Body of pancreas (tissue), 4 donors: ENCODE data around the gene UBE2E2. TPM values are rescaled to one million over a fixed set of nuclear protein-coding genes. Genes with fewer than 3 reads are reported as not detected.

Experiments
- ATAC-seq: fragments of 150-250 bp; one replicate; pipeline ENCODE4 v1.9.1; 2016
- DNase-seq, 4 donors: peaks; one replicate each; pipeline ENCODE4 v3.0.0-alpha.2; 2019
- H3K27ac ChIP-seq, 4 donors: fragments of 200-600 bp; sonication (generic); 1 replicate in 3 of 4; 2 replicates in 1 of 4; pipeline versions ENCODE4 v1.5.1 to v1.6.1; 2016 to 2019; ENCODE audit warnings: mild to moderate bottlenecking in 1 of 4, mixed read lengths in 1 of 4, moderate library complexity in 1 of 4
- H3K27me3 ChIP-seq, 2 donors: fragments of 200-600 bp; sonication (generic); one replicate each; pipeline ENCODE4 v1.6.0; 2016; ENCODE audit warnings: mild to moderate bottlenecking in 1 of 2
- H3K36me3 ChIP-seq, 2 donors: fragments of 200-600 bp; sonication (generic); replicated peaks in 1 of 2; 2 replicates each; pipeline ENCODE4 v1.5.1; 2016; ENCODE audit warnings: low read depth in 2 of 2; ENCODE audit not compliant: insufficient read depth in 1 of 2
- H3K4me1 ChIP-seq: fragments of 200-600 bp; sonication (generic); one replicate; pipeline ENCODE4 v1.6.0; 2016
- H3K4me3 ChIP-seq, 2 donors: fragments of 200-600 bp; sonication (generic); 1 replicate in 1 of 2; 2 replicates in 1 of 2; pipeline ENCODE4 v1.5.1; 2016 to 2019
- H3K9me3 ChIP-seq, 3 donors: fragments of 200-600 bp; sonication (generic); 1 replicate in 2 of 3; 2 replicates in 1 of 3; pipeline ENCODE4 v1.5.1; 2016
- POLR2A ChIP-seq, 3 donors: fragments of 450-650 bp; IDR thresholded peaks; one replicate each; pipeline ENCODE4 v1.6.1; 2016; ENCODE audit warnings: antibody characterized with exemption in 3 of 3, mild to moderate bottlenecking in 2 of 3
- WGBS, 2 donors: methylation state at CpG; one replicate each; pipeline ENCODE4 v1.1.5; 2017; 5-methylcytosine and 5-hydroxymethylcytosine counted together
- intact Hi-C: fragments of 100-400 bp; cut with DNase I; formaldehyde crosslinking; loops from one replicate; pipeline ENCODE4 v1.15.1; 2023
- total RNA-seq, 2 donors: library from RNA; depleted of rRNA; stranded (reverse); fragments of >200 nt; gene quantifications; one replicate each; pipeline ENCODE4 v1.1.0, GENCODE V29; 2016
- TF ChIP-seq, protein P1 (sequence below), 7 experiments: fragments of 450-650 bp in 4 of 7; fragments of 200-600 bp in 3 of 7; sonication (generic) in 3 of 7; IDR thresholded peaks; one replicate each; pipeline ENCODE4 v1.5.1; 2016 to 2019; ENCODE audit warnings: antibody characterized with exemption in 7 of 7

UBE2E2 gene
- total RNA-seq, 2 donors from 2014 or later: 7.8 to 23.7 TPM

DNA sequence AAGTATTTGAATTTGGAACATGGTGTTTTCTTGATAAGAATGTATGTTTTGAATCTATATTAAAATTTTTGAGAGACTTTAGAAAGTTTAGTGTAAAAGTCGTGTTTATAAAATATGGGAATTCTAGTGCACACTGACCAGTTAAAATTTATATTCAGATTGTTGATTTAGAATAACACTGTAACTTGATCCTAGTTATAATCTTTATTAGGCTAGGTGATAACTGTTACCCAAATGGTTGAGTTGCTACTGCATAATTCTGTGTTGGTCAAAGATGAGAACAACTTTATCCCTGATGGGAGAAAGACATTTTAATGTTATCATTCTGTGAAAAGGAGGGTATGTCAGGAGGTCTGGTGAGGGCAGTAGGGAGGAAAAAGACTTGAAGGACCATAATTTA lies 249.3 kb downstream of the UBE2E2 start:
- Histone ChIP-seq H3K36me3 (no peaks in the 10 kb centered on the region), H3K4me3 (no peak overlapping the region), H3K27me3 (no peaks in the 10 kb centered on the region), H3K4me1 (no peaks in the 10 kb centered on the region), H3K9me3 (no peaks in the 10 kb centered on the region), H3K27ac (no peak overlapping the region)
- DNase-seq (no peak), ATAC-seq (no peak)
- TF ChIP-seq, protein P1, sequence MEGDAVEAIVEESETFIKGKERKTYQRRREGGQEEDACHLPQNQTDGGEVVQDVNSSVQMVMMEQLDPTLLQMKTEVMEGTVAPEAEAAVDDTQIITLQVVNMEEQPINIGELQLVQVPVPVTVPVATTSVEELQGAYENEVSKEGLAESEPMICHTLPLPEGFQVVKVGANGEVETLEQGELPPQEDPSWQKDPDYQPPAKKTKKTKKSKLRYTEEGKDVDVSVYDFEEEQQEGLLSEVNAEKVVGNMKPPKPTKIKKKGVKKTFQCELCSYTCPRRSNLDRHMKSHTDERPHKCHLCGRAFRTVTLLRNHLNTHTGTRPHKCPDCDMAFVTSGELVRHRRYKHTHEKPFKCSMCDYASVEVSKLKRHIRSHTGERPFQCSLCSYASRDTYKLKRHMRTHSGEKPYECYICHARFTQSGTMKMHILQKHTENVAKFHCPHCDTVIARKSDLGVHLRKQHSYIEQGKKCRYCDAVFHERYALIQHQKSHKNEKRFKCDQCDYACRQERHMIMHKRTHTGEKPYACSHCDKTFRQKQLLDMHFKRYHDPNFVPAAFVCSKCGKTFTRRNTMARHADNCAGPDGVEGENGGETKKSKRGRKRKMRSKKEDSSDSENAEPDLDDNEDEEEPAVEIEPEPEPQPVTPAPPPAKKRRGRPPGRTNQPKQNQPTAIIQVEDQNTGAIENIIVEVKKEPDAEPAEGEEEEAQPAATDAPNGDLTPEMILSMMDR (IDR thresholded peaks at IDR 0.05): no peak
- no peak for TF ChIP-seq POLR2A (IDR thresholded peaks at IDR 0.05)
- intact Hi-C loops: no loop called here
- 86% methylated on average over 1 of the region's 1 CpG for WGBS, 2 donors

DNA sequence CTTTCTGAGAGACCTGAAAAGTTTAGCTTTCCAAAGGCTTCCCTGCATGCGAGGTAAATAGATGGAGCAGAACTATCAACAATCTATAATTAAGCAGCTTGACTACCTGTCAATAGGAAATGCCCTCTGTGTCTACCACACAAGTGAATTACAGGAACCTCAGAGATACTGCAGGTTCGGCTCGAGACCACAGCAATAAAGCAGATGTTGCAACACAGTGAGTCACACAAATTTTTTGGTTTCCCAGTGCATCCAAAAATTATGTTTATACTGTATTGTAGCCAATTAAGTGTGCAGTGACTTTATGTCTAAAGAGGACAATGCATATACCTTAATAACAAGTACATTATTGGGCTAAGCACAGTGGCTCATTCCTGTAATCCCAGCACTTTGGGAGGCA lies 252.0 kb downstream of the UBE2E2 start:
- no peaks in the 10 kb centered on the region for H3K4me1 ChIP-seq

DNA sequence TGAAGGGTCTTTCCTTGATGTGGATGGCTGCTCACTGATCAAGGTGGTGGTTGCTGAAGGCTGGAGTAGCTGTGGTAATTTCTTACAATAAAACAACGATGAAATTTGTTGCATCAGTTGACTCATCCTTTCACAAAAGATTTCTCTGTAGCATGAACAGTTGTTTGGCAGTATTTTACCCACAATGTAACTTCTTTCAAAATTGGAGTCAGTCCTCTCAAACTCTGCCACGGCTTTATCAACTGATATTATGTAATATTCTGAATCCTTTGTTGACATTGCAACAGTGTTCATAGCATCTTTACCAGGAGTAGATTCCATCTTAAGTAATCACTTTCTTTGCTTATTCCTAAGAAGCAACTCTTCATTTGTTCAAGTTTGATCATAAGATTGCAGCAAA lies 252.6 kb downstream of the UBE2E2 start:
- no peak for DNase-seq

More for the DNA sequence above, 252.0 kb downstream of the UBE2E2 start:
- ATAC-seq (no peak), DNase-seq (no peak)
- Histone ChIP-seq H3K9me3 (no peaks in the 10 kb centered on the region), H3K27ac (no peak overlapping the region), H3K36me3 (no peaks in the 10 kb centered on the region), H3K27me3 (no peaks in the 10 kb centered on the region), H3K4me3 (no peak overlapping the region)
- TF ChIP-seq, protein P1 (IDR thresholded peaks at IDR 0.05): no peak
- TF ChIP-seq POLR2A (IDR thresholded peaks at IDR 0.05): no peak
- intact Hi-C loops: no loop called here
- WGBS, 2 donors: 82 to 85% methylated on average over 3 of the region's 3 CpGs

DNA sequence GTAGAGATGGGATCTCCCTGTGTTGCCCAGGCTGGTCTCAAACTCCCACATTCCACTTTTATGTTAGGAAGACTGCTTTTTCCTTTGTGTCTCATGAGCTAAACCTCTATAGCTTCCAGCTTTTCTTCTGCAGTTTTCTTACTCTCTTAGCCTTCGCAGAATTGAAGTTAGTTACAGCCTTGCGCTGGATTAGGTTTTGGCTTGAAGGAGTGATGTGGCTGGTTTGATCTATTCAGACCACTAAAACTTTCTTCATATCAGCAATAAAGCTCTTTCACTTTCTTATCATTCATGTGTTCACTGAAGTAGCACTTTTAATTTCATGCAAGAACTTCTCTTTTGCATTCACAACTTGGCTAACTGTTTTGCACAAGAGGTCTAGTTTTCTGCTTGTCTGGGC lies 254.6 kb downstream of the UBE2E2 start:
- H3K27ac ChIP-seq: no peak overlapping the region
- H3K4me1 ChIP-seq: no peaks in the 10 kb centered on the region
- no peak overlapping the region for H3K4me3 ChIP-seq
- intact Hi-C loops: no loop called here
- TF ChIP-seq, protein P1 (IDR thresholded peaks at IDR 0.05): no peak
- no peak for TF ChIP-seq POLR2A (IDR thresholded peaks at IDR 0.05)
- no peak for ATAC-seq
- no peaks in the 10 kb centered on the region for H3K9me3 ChIP-seq
- no peak for DNase-seq
- WGBS, 2 donors: 89 to 100% methylated on average over 2 of the region's 2 CpGs
- H3K36me3 ChIP-seq: no peaks in the 10 kb centered on the region
- no peaks in the 10 kb centered on the region for H3K27me3 ChIP-seq

More for the DNA sequence above, 252.6 kb downstream of the UBE2E2 start:
- Histone ChIP-seq H3K27me3 (no peaks in the 10 kb centered on the region), H3K9me3 (no peaks in the 10 kb centered on the region), H3K36me3 (no peaks in the 10 kb centered on the region), H3K4me3 (no peak overlapping the region), H3K4me1 (no peaks in the 10 kb centered on the region), H3K27ac (no peak overlapping the region)
- 57 to 73% methylated on average over 2 of the region's 2 CpGs for WGBS, 2 donors
- no peak for TF ChIP-seq POLR2A (IDR thresholded peaks at IDR 0.05)
- TF ChIP-seq, protein P1 (IDR thresholded peaks at IDR 0.05): no peak
- ATAC-seq: no peak
- intact Hi-C loops: no loop called here

DNA sequence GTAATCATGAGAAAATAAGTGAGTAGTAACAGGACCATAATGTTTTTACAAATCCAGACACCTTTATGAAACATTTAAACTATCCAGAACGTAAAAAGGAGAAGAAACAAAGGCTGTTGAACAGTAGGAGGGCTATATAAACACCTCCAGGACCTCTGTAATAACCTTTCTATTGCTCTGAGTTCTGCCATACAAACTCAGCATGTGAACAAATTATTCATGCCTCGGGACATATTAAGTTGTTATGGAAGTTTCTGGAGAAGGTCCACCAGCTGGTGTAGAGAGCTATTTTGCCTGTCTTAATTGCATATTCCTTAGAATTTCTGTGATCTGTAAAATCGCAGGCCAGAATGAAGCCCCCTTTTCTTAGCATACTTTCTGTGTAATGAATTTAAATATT lies 256.3 kb downstream of the UBE2E2 start:
- no peaks in the 10 kb centered on the region for H3K27me3 ChIP-seq
- H3K9me3 ChIP-seq: no peaks in the 10 kb centered on the region
- 66 to 77% methylated on average over 3 of the region's 3 CpGs for WGBS, 2 donors
- no peaks in the 10 kb centered on the region for H3K36me3 ChIP-seq
- intact Hi-C loops: no loop called here
- H3K4me1 ChIP-seq: no peaks in the 10 kb centered on the region
- no peak overlapping the region for H3K27ac ChIP-seq
- ATAC-seq (no peak), DNase-seq (no peak)
- no peak for TF ChIP-seq POLR2A (IDR thresholded peaks at IDR 0.05)
- TF ChIP-seq, protein P1 (IDR thresholded peaks at IDR 0.05): no peak
- no peak overlapping the region for H3K4me3 ChIP-seq
